WERI-Rb-1 (cell line): ENCODE data around the gene ADAMTS15.

ENCODE experiments used
- DNase-seq: peaks from one replicate; pipeline ENCODE4 v3.0.0-alpha.2; 2020
- H3K27ac ChIP-seq: fragments of 250-450 bp; sonication (Bioruptor Pico); 2 replicates; pipeline ENCODE4 v1.5.1; 2020; ENCODE audit warnings: mild to moderate bottlenecking, moderate library complexity
- H3K27me3 ChIP-seq: fragments of 250-450 bp; sonication (Bioruptor Pico); 2 replicates; pipeline ENCODE4 v1.5.1; 2021; ENCODE audit warnings: mild to moderate bottlenecking, low read depth, moderate library complexity; ENCODE audit not compliant: insufficient read depth, severe bottlenecking
- H3K36me3 ChIP-seq: fragments of 250-450 bp; sonication (Bioruptor Pico); 2 replicates; pipeline ENCODE4 v1.5.1; 2020; ENCODE audit warnings: mild to moderate bottlenecking, moderate library complexity
- H3K4me3 ChIP-seq: 2 replicates; pipeline ENCODE4 v1.5.1; 2011; ENCODE audit warnings: low read depth, mild to moderate bottlenecking, control low read depth, low read length
- H3K9me3 ChIP-seq: fragments of 250-450 bp; sonication (Bioruptor Pico); 2 replicates; pipeline ENCODE4 v1.5.1; 2021; ENCODE audit warnings: mild to moderate bottlenecking, moderate library complexity; ENCODE audit not compliant: severe bottlenecking
- CTCF ChIP-seq: IDR thresholded peaks from 2 replicates; pipeline ENCODE4 v1.5.1; 2011; ENCODE audit warnings: low read depth, mild to moderate bottlenecking, control low read depth, inconsistent platforms, low read length

The ADAMTS15 gene

DNA sequence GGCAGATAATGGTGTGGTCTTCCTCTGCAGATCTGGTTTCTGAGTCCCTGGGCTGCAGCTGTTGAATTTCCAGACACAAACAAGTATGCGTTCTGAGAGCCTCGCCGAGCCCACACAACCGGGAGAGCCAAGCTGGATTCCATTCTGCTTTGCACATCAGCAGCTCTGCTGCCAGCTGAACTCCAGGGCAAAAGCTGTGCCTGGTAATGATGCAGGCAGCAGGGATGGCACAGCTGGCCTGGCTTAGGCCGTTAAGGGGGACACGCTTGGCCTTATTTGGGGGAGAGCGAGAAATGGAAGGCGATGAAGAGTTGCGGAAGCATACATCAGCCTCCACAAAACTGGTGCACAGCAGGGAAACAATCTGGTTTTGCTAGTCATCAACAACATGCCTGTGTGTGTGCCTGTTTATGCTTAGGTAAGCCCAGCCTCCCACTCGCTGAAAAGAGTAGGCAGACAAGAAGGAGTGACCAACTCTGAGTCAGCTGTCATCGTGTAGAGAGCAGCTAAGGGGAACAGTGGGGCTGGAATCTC, 45.1 kb upstream of the ADAMTS15 start:
- Histone ChIP-seq H3K9me3 (no peaks in the 10 kb centered on the region), H3K27me3 (peaks cover 4% of the 10 kb centered on the region), H3K27ac (no peak overlapping the region), H3K36me3 (no peaks in the 10 kb centered on the region), H3K4me3 (no peak overlapping the region)
- TF ChIP-seq CTCF = no peak
- DNase-seq = no peak

- Histone ChIP-seq H3K36me3 (no peaks in the 10 kb centered on the region), H3K4me3 (no peak overlapping the region), H3K27me3 (peaks cover 4% of the 10 kb centered on the region), H3K27ac (no peak overlapping the region), H3K9me3 (no peaks in the 10 kb centered on the region)
- no peak for DNase-seq
- TF ChIP-seq CTCF = no peak
Measured at GRCh38 chr11:130403967-130404366, 44.5 kb upstream of the ADAMTS15 start.

DNA sequence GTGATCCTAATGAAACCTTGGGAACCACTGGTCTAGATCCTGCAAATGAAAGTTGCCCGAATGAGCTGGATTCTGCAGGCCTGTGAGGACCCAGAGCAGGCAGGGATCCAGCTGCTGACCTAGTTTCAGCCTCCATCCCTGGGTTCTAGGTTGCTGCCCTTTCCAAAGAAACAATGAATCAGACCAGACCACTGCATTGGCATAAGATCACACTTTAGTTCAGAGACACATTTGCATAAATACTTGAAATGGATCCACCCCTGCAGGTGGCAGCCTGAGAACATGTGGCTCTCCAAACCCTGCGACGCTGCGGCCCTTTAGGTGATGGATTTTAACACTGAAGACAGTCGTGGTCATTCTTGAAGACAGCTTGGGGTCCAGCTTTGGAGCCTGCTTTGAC, 43.7 kb upstream of the ADAMTS15 start:
- no peak for TF ChIP-seq CTCF
- Histone ChIP-seq H3K9me3 (no peaks in the 10 kb centered on the region), H3K36me3 (no peaks in the 10 kb centered on the region), H3K4me3 (no peak overlapping the region), H3K27me3 (peaks cover 4% of the 10 kb centered on the region), H3K27ac (no peak overlapping the region)
- DNase-seq = no peak

GRCh38 chr11:130405428-130405827, 43.0 kb upstream of the ADAMTS15 start:
- Histone ChIP-seq H3K27ac (no peak overlapping the region), H3K27me3 (peaks cover 4% of the 10 kb centered on the region), H3K9me3 (no peaks in the 10 kb centered on the region), H3K36me3 (no peaks in the 10 kb centered on the region), H3K4me3 (no peak overlapping the region)
- no peak for DNase-seq
- TF ChIP-seq CTCF = no peak

GRCh38 chr11:130407978-130408377, 40.5 kb upstream of the ADAMTS15 start:
- Histone ChIP-seq H3K27me3 (peaks cover 4% of the 10 kb centered on the region), H3K27ac (no peak overlapping the region), H3K36me3 (no peaks in the 10 kb centered on the region), H3K4me3 (no peak overlapping the region), H3K9me3 (no peaks in the 10 kb centered on the region)
- DNase-seq = no peak
- no peak for TF ChIP-seq CTCF

DNA sequence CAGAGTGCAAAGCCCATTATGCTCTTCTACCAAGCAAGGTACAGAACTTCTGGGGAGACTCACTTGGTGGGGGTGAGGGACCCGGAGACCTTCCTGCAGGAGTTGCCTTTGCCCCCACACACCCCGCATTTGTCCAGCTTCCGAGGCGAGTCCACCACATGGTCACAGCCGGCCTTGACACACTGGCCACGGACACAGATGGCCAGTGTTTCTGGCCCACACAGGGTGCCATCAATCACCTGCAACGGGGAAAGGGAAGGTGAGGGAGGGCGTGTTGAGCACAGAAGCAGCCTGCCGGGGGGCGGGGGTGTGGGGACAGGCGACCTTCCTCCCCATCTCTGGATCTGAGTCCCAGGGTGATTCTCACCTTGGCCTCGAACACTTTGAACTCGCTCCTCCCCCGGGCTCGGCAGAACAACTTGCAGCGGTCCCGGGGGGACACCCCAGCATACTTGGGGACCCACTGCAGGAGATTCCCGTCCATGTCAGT, 40.0 kb upstream of the ADAMTS15 start:
- no peaks in the 10 kb centered on the region for H3K9me3 ChIP-seq
- H3K27me3 ChIP-seq = peaks cover 4% of the 10 kb centered on the region
- H3K4me3 ChIP-seq = no peak overlapping the region
- no peak overlapping the region for H3K27ac ChIP-seq
- H3K36me3 ChIP-seq = no peaks in the 10 kb centered on the region
- no peak for TF ChIP-seq CTCF
- DNase-seq = no peak
